Measurements from ENCODE around the gene ZNF619. TPM values are rescaled to one million over a fixed set of nuclear protein-coding genes. Genes with fewer than 3 reads are reported as not detected.

The ZNF619 gene
- total RNA-seq (2022) (8.3 and 8.7 TPM in 2 replicates), Bru-seq, nascent RNA (percentile 64 among the genes with signal in this experiment), BruChase-seq, experiment 1, labeled RNA remaining after a 6-hour chase (percentile 81 among the genes with signal in this experiment), BruChase-seq, experiment 2, labeled RNA remaining after a 2-hour chase (percentile 75 among the genes with signal in this experiment)
- long read RNA-seq, partial matches to known transcripts, result 0 of 6 reads
- long read RNA-seq, other reads (novel, unspliced or antisense), result 6 of 6 reads

- peaks cover 11% of the 10 kb centered on the region for H3K4me1 Mint-ChIP-seq (ENCODE audit: insufficient read depth, unreplicated experiment)
- CTCF ChIA-PET, result interaction anchor here (0.6 to 1.7 kb wide), 6 partner anchors 20 to 1824 kb away, joined by 3 to 7 read pairs (median 4); partner anchors contain the start of gene RPL14
- BruUV-seq (replicated peaks), result TSS peak; percentile 90
- DNase-seq (ENCODE audit: unreplicated experiment), result peak; percentile 80
- H3K4me3 Mint-ChIP-seq (ENCODE audit: unreplicated experiment), result peak within 1 kb of the TSS; percentile 90
- TF ChIP-seq CTCF (IDR thresholded peaks at IDR 0.05; ENCODE audit: unreplicated experiment), result no peak
- no peaks in the 10 kb centered on the region for H3K27me3 Mint-ChIP-seq (ENCODE audit: insufficient read depth, unreplicated experiment)
- intact Hi-C loops (cut with micrococcal nuclease), result loop anchor here (1.0 to 10.0 kb wide), 3 partner anchors 28 to 728 kb away; partner anchors contain the start of gene ZNF621
- no peaks in the 10 kb centered on the region for H3K9me3 Mint-ChIP-seq (ENCODE audit: unreplicated experiment)
- POLR2A ChIA-PET, result interaction anchor here (0.6 to 3.3 kb wide), 13 partner anchors 10 to 723 kb away, joined by 3 to 40 read pairs (median 6); partner anchors contain the start of genes CTNNB1, RPL14 and ZNF621
- H3K27ac Mint-ChIP-seq (ENCODE audit: low read depth, unreplicated experiment), result peak within 1 kb of the TSS; percentile 99
- peaks cover 21% of the 10 kb centered on the region for H3K36me3 Mint-ChIP-seq (ENCODE audit: insufficient read depth, unreplicated experiment)
These were observed at the start of gene ZNF619 for GRCh38 chr3:40476478-40477470. ZNF619 (plus strand) TSS chr3:40477122; CDS start chr3:40477980, 858 bp downstream.

- H3K4me1 Mint-ChIP-seq (ENCODE audit: insufficient read depth, unreplicated experiment), result no peaks in the 10 kb centered on the region
- no peaks in the 10 kb centered on the region for H3K27me3 Mint-ChIP-seq (ENCODE audit: insufficient read depth, unreplicated experiment)
- H3K36me3 Mint-ChIP-seq (ENCODE audit: insufficient read depth, unreplicated experiment), result no peaks in the 10 kb centered on the region
- H3K9me3 Mint-ChIP-seq (ENCODE audit: unreplicated experiment), result no peaks in the 10 kb centered on the region
- H3K4me3 Mint-ChIP-seq (ENCODE audit: unreplicated experiment), result no peak overlapping the region
- DNase-seq (ENCODE audit: unreplicated experiment), result no peak
- H3K27ac Mint-ChIP-seq (ENCODE audit: low read depth, unreplicated experiment), result no peak overlapping the region
- no peak for TF ChIP-seq CTCF (IDR thresholded peaks at IDR 0.05; ENCODE audit: unreplicated experiment)
- POLR2A ChIA-PET, result interaction anchor here (0.6 to 0.7 kb wide), 2 partner anchors 52 to 106 kb away, joined by 3 read pairs; no protein-coding TSS in a partner anchor
- intact Hi-C loops (cut with micrococcal nuclease), result no loop called here
- BruUV-seq (replicated peaks), result no TSS peak
- CTCF ChIA-PET, result interaction anchor here (0.7 to 2.8 kb wide), 7 partner anchors 11 to 241 kb away, joined by 3 to 37 read pairs (median 4); no protein-coding TSS in a partner anchor
These were observed 44.1 kb upstream of the ZNF619 start for GRCh38 chr3:40432793-40433192.

- ChIA-PET CTCF (interaction anchor here (0.6 to 1.5 kb wide), 5 partner anchors 14 to 1149 kb away, joined by 3 to 6 read pairs (median 3); no protein-coding TSS in a partner anchor), POLR2A (interaction anchor here (1.0 to 2.8 kb wide), 2 partner anchors 15 to 99 kb away, joined by 3 to 12 read pairs; no protein-coding TSS in a partner anchor)
- H3K4me1 Mint-ChIP-seq (ENCODE audit: insufficient read depth, unreplicated experiment), result no peaks in the 10 kb centered on the region
- no peaks in the 10 kb centered on the region for H3K27me3 Mint-ChIP-seq (ENCODE audit: insufficient read depth, unreplicated experiment)
- TF ChIP-seq CTCF (IDR thresholded peaks at IDR 0.05; ENCODE audit: unreplicated experiment), result no peak
- DNase-seq (ENCODE audit: unreplicated experiment), result no peak
- no peak overlapping the region for H3K27ac Mint-ChIP-seq (ENCODE audit: low read depth, unreplicated experiment)
- no TSS peak for BruUV-seq (replicated peaks)
- H3K9me3 Mint-ChIP-seq (ENCODE audit: unreplicated experiment), result no peaks in the 10 kb centered on the region
- no peak overlapping the region for H3K4me3 Mint-ChIP-seq (ENCODE audit: unreplicated experiment)
- H3K36me3 Mint-ChIP-seq (ENCODE audit: insufficient read depth, unreplicated experiment), result no peaks in the 10 kb centered on the region
- intact Hi-C loops (cut with micrococcal nuclease), result no loop called here
These were observed 39.0 kb upstream of the ZNF619 start for GRCh38 chr3:40437889-40438288.
